HS-27A (cell line): ENCODE data around the gene CAPNS1.
A peak's percentile ranks its signal among the peaks of the same experiment; 100 is the strongest.
"Not testable (repeated sequence)": the region's sequence is repeated elsewhere in the genome, so short reads cannot be mapped to it uniquely, and the experiment has no call there.

ENCODE experiments used
- DNase-seq: peaks from one replicate; pipeline ENCODE4 v3.0.0-alpha.2; 2012; ENCODE audit warnings: low read depth, missing footprints

The CAPNS1 gene

DNA sequence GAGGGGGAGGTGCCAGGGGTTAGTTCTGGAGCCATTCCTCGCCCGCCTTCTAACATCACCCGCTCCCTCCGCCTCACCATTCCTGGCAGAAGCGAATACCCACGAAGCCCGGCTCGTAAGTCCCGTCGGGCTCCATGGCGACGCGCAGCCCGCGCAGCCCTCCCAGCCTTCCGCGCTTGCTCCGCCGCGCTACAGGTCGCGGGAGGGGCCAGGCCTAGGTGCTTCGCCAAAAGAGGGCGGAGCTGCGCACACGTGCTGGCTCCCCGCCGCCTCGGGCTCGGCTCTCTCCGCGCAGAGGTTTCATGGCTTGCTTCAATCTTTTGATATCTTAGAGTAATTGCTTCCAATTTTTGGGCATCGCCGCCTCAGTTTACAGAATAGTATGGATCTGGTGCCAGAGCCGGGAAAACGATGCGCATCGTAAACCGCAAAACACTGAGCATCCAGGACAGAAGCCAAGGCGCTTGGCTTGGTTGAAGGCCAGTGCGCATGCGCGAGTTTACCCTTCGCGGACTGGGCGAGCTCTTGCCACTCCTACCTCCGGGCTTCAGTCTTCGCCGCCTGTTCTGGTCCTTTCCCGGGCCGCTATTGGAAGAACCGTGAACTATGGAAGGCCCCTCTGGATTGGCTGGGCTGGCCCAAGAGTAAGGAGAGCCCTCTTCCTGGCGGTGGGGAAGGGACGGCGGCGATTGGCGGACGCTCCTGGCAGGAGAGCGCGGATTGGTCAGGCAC lies 25.0 kb upstream of the CAPNS1 start, which contains the start of gene POLR2I:
TSS of gene POLR2I (minus strand) at position 155 of the 732 bp plus-strand sequence. CDS start at position 136, 19 bp downstream.
- DNase-seq: peak; percentile 100

DNA sequence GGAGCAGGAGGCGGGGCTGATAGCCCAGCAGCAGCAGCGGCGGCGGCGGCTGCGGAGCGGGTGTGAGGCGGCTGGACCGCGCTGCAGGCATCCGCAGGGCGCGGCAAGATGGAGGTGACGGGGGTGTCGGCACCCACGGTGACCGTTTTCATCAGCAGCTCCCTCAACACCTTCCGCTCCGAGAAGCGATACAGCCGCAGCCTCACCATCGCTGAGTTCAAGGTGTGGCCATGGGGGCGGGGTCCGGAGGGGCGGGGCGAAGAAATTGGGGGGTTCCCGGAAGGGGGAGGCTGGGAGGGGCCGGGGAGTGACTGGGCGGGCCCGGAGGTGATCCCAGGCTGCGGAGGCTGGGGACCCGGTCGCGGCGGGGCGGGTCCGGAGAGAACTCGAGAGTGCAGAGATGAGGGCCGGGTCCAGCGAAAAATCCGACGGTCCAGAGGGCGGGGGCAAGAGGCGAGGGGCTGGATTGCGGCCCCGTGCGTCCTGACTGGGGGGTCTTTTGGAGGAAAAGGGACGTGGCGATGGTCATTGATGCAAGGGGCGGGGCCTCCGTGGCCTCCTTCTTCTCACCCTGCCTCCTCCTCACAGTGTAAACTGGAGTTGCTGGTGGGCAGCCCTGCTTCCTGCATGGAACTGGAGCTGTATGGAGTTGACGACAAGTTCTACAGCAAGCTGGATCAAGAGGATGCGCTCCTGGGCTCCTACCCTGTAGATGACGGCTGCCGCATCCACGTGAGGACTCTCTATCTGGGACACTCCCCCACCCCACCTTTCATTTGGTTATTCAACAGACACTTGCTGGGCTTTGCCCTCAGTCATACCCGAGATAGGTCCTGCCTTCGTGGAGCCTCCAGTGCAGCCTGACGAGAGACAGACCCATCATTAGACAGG lies 24.2 kb upstream of the CAPNS1 start, which contains the start of gene TBCB:
TSS of gene TBCB (plus strand) at position 16 of the 891 bp plus-strand sequence. CDS start at position 109, 93 bp downstream.
- DNase-seq: no peak

GRCh38 chr19:36116344-36116637 lies 23.6 kb upstream of the CAPNS1 start:
- DNase-seq: no peak

- DNase-seq: no peak
Observed at GRCh38 chr19:36120092-36120983, 19.5 kb upstream of the CAPNS1 start.

DNA sequence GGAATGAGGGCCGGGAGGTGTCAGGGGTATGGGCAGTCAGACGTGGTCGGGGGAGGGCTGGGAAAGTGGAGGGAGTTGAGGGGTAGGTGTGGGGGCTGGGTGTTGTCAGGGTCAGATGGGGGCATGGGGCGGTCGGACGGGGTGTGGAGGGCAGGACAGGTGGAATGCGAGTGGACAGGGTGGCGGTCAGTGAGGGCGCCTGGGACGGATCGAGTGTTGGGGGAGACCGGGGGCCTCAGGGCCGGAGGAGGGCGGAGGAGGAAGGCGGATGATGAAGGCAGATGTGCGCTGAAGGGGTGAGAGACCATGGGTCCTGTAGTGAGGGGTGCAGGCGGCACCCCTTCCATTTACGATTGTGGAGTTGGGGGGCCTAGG lies 18.9 kb upstream of the CAPNS1 start:
- no peak for DNase-seq

DNA sequence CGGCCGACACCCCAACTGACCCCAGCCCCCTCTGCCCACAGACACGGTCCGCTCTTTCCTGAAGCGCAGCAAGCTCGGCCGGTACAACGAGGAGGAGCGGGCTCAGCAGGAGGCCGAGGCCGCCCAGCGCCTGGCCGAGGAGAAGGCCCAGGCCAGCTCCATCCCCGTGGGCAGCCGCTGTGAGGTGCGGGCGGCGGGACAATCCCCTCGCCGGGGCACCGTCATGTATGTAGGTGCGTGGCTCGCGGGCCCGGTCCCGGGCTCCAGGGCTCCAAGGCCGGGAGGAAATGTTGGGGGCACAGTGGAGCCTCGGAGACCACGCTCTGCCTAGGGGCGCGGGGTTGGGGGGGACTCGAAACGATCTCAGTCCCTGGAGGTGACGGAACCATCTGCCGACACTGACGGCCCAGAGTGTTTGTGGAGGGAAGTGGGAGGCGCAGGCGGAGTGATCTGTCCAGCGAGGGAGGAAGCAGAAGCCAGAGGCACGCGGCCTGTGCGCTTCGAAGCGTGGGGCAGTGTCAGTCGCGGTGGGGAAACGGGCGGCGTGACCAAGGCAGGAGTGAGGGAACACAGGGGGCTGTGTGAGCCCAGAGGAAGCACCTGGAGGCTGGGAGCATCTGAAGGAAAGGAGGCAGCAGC lies 18.3 kb upstream of the CAPNS1 start:
- DNase-seq: no peak

- DNase-seq: no peak
Observed at GRCh38 chr19:36125557-36125956, 14.3 kb upstream of the CAPNS1 start.

GRCh38 chr19:36128392-36128736 lies 11.5 kb upstream of the CAPNS1 start:
- DNase-seq: no peak

DNA sequence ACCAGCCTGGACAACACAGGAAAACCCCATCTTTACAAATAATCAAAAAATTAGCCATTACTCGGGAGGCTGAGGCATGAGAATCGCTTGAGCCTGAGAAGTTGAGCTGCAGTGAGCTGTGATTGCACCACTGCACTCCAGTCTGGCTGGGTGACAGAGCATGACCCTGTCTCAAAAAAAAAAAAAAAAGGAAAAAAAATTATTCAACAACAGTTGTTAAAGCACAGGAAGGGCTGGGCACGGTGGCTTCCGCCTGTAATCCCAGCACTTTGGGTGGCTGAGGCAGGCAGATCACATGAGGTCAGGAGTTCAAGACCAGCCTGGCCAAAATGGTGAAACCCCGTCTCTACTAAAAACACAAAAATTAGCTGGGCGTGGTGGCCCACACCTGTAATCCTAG lies 8.6 kb upstream of the CAPNS1 start:
- DNase-seq: not testable (repeated sequence)

DNA sequence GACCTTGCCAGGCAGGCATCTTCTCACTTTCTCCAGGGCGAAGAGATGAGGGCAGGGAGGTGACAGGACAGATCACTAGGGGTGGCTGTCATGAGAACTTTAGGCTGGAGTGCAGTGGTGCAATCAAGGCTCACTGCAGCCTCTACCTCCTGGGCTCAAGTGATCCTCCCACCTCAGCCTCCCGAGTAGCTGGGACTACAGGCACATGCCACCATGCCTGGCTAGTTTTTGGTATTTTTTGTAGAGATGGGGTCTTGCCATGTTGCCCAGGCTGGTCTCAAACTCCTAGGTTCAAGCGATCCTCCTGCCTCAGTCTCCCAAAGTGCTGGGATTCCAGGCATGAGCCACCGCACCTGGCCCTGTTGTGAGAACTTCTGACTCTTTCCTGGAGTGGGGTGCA lies 5.0 kb upstream of the CAPNS1 start:
- DNase-seq: not testable (repeated sequence)

- DNase-seq: peak; percentile 96
Observed at GRCh38 chr19:36136964-36137686, 2.7 kb upstream of the CAPNS1 start.

GRCh38 chr19:36139120-36139472 lies 770 bp upstream of the CAPNS1 start:
- DNase-seq: no peak

GRCh38 chr19:36140304-36141038 lies 605 bp downstream of the CAPNS1 start:
- peak; percentile 71 for DNase-seq

- DNase-seq: peak; percentile 87
Observed at GRCh38 chr19:36141039-36141927, 1.4 kb downstream of the CAPNS1 start.

DNA sequence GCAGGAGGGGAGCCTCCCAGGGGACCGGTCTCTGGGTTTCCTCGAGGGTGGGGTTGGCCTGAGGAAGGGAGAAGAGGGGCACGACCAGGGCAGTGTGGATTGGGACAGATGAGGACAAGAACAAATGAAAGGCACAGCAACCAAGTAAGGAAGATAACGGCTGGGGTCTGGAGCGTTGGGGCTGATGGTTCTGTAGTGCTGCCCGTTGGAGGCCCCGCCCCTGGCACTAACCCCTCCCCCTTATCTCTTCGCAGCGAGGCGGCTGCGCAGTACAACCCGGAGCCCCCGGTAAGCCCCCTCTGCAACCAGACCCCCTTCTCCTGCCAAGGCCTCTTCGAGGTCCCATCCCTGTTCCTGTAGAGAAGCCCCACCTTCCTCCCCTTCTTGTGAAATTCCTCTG lies 2.2 kb downstream of the CAPNS1 start:
- DNase-seq: no peak

DNA sequence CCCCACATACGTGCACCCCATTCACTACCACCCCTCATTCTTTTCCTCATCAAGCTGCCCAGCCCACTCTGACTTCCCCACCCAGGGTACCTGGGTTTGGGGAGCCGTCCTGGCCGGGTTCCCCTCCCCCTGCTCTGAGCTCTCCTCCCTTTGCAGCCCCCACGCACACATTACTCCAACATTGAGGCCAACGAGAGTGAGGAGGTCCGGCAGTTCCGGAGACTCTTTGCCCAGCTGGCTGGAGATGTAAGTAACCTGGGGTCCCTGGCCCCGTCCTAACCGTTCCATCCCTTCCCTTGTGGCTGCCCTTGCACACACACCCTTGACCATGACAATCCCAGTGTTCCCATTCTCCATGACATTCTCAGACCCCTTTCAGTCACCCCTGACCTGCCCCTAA lies 2.6 kb downstream of the CAPNS1 start:
- DNase-seq: no peak

GRCh38 chr19:36144624-36145023 lies 4.8 kb downstream of the CAPNS1 start:
- DNase-seq: no peak

GRCh38 chr19:36149673-36150406 lies 10.0 kb downstream of the CAPNS1 start:
- DNase-seq: no peak

GRCh38 chr19:36150586-36150985 lies 10.7 kb downstream of the CAPNS1 start:
- no peak for DNase-seq
